Fibroblast of lung (primary cell): ENCODE data around the gene GPC5. TPM values are rescaled to one million over a fixed set of nuclear protein-coding genes. Genes with fewer than 3 reads are reported as not detected.

ENCODE experiments used
- DNase-seq, 2 donors: peaks; one replicate each; pipeline versions ENCODE4 v3.0.0 to v3.0.0-alpha.2; 2010; ENCODE audit warnings: low read depth in 2 of 2
- H2AFZ ChIP-seq: 2 replicates; pipeline ENCODE4 v1.5.1; 2012; ENCODE audit warnings: low read length, control low read depth, inconsistent platforms
- H3K27ac ChIP-seq: 2 replicates; pipeline ENCODE4 v1.5.1; 2011; ENCODE audit warnings: low read length, control low read depth; ENCODE audit not compliant: insufficient read depth
- H3K27me3 ChIP-seq: 2 replicates; pipeline ENCODE4 v1.5.1; 2011; ENCODE audit warnings: mild to moderate bottlenecking, low read length; ENCODE audit not compliant: control insufficient read depth, insufficient read depth
- H3K36me3 ChIP-seq: 2 replicates; pipeline ENCODE4 v1.5.1; 2011; ENCODE audit warnings: low read length; ENCODE audit not compliant: control insufficient read depth, insufficient read depth
- H3K4me1 ChIP-seq: 2 replicates; pipeline ENCODE4 v1.5.1; 2011; ENCODE audit warnings: low read length; ENCODE audit not compliant: control insufficient read depth, insufficient read depth; ENCODE audit errors: extremely low read depth
- H3K4me2 ChIP-seq: 2 replicates; pipeline ENCODE4 v1.5.1; 2011; ENCODE audit warnings: low read length, control low read depth; ENCODE audit not compliant: insufficient read depth; ENCODE audit errors: extremely low read depth
- H3K4me3 ChIP-seq, 4 experiments: fragments of 200-600 bp in 1 of 4; sonication (generic) in 1 of 4; replicated peaks in 1 of 4; 2 replicates each; pipeline ENCODE4 v1.5.1; 2011 to 2016; ENCODE audit warnings: low read length in 4 of 4, low read depth in 3 of 4, mild to moderate bottlenecking in 3 of 4, control low read depth in 2 of 4, inconsistent platforms in 1 of 4, mixed read lengths in 1 of 4; ENCODE audit not compliant: insufficient read depth in 1 of 4; ENCODE audit errors: control extremely low read depth in 1 of 4
- H3K79me2 ChIP-seq: 2 replicates; pipeline ENCODE4 v1.5.1; 2012; ENCODE audit warnings: mild to moderate bottlenecking, low read length, inconsistent platforms; ENCODE audit not compliant: control insufficient read depth, insufficient read depth
- H3K9ac ChIP-seq: 2 replicates; pipeline ENCODE4 v1.5.1; 2011; ENCODE audit warnings: mild to moderate bottlenecking, low read length, control low read depth; ENCODE audit not compliant: insufficient read depth
- H3K9me3 ChIP-seq: 2 replicates; pipeline ENCODE4 v1.5.1; 2012; ENCODE audit warnings: low read depth, low read length; ENCODE audit not compliant: control insufficient read depth, insufficient read depth
- H4K20me1 ChIP-seq: 2 replicates; pipeline ENCODE4 v1.5.1; 2011; ENCODE audit warnings: low read length; ENCODE audit not compliant: control insufficient read depth, insufficient read depth; ENCODE audit errors: extremely low read depth
- EZH2 ChIP-seq: IDR thresholded peaks from 2 replicates; pipeline ENCODE4 v1.5.1; 2012; ENCODE audit warnings: low read length, control low read depth, mild to moderate bottlenecking; ENCODE audit errors: missing control alignments
- polyA plus RNA-seq, 2 donors: library from polyadenylated mRNA; depleted of rRNA in 1 of 2; stranded (reverse) in 1 of 2; unstranded in 1 of 2; fragments of >200 nt; gene quantifications; 2 replicates each; pipeline ENCODE4 v1.2.1, GENCODE V29; 2011 to 2012; ENCODE audit warnings: missing spikeins in 1 of 2
- total RNA-seq: library from RNA; depleted of rRNA; stranded (reverse); fragments of >200 nt; gene quantifications from 2 replicates; pipeline ENCODE4 v1.2.1, GENCODE V29; 2014
- TF ChIP-seq, protein P1 (sequence below), 2 donors: IDR thresholded peaks in 1 of 2; conservative IDR thresholded peaks in 1 of 2; 1 replicate in 1 of 2; 2 replicates in 1 of 2; pipeline ENCODE4 v1.5.1; 2011 to 2012; ENCODE audit warnings: low read length in 2 of 2, control low read depth in 1 of 2, inconsistent platforms in 1 of 2, low read depth in 1 of 2, mild to moderate bottlenecking in 1 of 2

The GPC5 gene
- total and polyA plus RNA-seq, 2 donors (not counting 1 experiment from before 2014, with no cell fraction given) = 0.17 TPM; not detected in 1

DNA sequence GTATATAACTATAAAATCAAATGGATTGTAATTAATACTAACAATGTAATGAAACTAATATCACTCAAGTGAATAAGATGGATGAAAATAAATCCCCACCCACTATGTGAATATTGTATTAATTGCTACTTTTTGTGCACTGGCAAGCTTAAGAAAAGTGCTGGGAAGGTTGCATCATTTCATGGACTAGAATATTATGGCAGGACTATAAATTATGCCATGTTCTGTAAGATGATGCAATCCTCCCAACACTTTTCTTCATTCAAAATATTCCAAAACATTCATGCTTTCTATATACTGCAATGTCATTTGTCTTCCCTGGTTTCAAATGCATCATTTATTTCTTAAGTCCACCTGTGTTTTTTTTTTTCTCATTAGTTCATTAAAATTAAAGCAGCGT is 1370.6 kb downstream of the GPC5 start:
- H2AFZ ChIP-seq = no peak overlapping the region
- H3K9me3 ChIP-seq = no peaks in the 10 kb centered on the region
- no peak overlapping the region for H3K27ac ChIP-seq
- no peaks in the 10 kb centered on the region for H3K36me3 ChIP-seq
- no peaks in the 10 kb centered on the region for H3K27me3 ChIP-seq
- no peak overlapping the region for H3K4me3 ChIP-seq
- H3K79me2 ChIP-seq = no peaks in the 10 kb centered on the region
- no peak overlapping the region for H3K9ac ChIP-seq
- no peaks in the 10 kb centered on the region for H3K4me1 ChIP-seq
- peak in 1 of 2 donors; percentile 86 for DNase-seq
- no peaks in the 10 kb centered on the region for H4K20me1 ChIP-seq
- no peak for TF ChIP-seq EZH2
- TF ChIP-seq, protein P1, sequence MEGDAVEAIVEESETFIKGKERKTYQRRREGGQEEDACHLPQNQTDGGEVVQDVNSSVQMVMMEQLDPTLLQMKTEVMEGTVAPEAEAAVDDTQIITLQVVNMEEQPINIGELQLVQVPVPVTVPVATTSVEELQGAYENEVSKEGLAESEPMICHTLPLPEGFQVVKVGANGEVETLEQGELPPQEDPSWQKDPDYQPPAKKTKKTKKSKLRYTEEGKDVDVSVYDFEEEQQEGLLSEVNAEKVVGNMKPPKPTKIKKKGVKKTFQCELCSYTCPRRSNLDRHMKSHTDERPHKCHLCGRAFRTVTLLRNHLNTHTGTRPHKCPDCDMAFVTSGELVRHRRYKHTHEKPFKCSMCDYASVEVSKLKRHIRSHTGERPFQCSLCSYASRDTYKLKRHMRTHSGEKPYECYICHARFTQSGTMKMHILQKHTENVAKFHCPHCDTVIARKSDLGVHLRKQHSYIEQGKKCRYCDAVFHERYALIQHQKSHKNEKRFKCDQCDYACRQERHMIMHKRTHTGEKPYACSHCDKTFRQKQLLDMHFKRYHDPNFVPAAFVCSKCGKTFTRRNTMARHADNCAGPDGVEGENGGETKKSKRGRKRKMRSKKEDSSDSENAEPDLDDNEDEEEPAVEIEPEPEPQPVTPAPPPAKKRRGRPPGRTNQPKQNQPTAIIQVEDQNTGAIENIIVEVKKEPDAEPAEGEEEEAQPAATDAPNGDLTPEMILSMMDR (conservative IDR thresholded peaks at IDR 0.05 in 1 of 2, IDR thresholded peaks at IDR 0.05 in 1 of 2; ENCODE audit: low read depth in 1 of 2, low read length in 2 of 2) = no peak
- no peak overlapping the region for H3K4me2 ChIP-seq

DNA sequence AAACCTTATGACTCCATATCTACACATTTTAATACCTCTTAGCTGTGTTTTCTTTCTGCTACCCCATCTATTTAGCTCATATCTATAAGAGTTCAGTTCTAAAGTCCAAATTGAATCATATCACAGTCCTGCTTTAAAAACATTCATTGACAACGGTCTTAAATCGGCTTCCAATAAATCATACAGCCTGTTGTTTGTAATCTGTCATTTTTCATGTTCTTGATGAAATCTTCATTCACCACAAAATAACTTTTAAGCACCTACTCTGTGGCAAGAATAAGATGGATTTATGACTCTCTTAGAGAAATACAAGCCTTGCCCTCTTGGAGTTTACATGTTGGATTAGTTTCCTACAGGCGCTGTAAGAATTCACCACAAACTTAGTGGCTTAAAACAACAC is 1377.2 kb downstream of the GPC5 start:
- Histone ChIP-seq H3K4me1 (no peaks in the 10 kb centered on the region), H3K36me3 (no peaks in the 10 kb centered on the region), H3K4me3 (no peak overlapping the region), H3K9me3 (no peaks in the 10 kb centered on the region), H3K27me3 (no peaks in the 10 kb centered on the region), H3K79me2 (no peaks in the 10 kb centered on the region), H4K20me1 (no peaks in the 10 kb centered on the region), H3K9ac (no peak overlapping the region), H3K4me2 (no peak overlapping the region), H2AFZ (no peak overlapping the region), H3K27ac (no peak overlapping the region)
- DNase-seq = no peak
- TF ChIP-seq, protein P1 (conservative IDR thresholded peaks at IDR 0.05 in 1 of 2, IDR thresholded peaks at IDR 0.05 in 1 of 2; ENCODE audit: low read depth in 1 of 2, low read length in 2 of 2) = no peak
- no peak for TF ChIP-seq EZH2

DNA sequence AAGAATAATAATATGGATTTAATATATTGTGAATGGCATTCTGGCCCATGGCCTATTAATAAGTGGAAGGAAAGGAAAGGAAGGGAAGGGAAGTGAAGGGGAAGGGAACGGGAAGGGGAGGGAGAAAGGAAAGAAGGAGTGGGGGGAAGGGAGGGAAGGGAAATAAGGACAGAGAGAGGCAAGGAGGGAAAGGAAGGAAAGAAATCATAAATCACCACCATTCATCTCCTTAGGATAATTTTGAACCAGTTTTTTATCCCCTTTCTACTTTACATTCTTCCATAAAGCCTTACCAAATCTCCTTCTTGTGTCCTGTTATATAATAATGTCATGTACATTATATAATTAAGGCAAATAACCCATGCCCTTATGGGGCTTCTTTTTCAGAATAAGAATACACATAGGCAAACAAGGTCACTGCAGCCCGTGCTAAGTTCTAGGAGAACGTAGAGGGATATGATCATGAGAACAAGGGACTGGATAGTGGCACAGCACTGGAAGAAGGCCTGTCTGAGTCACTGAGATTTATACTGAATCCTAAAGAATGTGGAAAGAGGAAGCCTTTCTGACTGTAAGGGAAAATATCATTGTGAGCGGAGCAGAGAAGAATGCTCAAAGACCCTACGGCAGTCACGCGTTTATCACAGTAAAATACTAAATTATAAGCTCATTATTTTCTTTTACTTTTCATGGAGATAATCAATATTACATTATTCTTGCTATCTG is 1383.7 kb downstream of the GPC5 start:
- peak in 1 of 2 donors; percentile 11 for DNase-seq
- Histone ChIP-seq H3K4me3 (no peak overlapping the region), H3K9me3 (no peaks in the 10 kb centered on the region), H3K27ac (no peak overlapping the region), H4K20me1 (no peaks in the 10 kb centered on the region), H3K9ac (no peak overlapping the region), H3K4me1 (no peaks in the 10 kb centered on the region), H3K4me2 (no peak overlapping the region), H3K27me3 (no peaks in the 10 kb centered on the region), H3K36me3 (no peaks in the 10 kb centered on the region), H2AFZ (no peak overlapping the region), H3K79me2 (no peaks in the 10 kb centered on the region)
- TF ChIP-seq EZH2 = no peak
- TF ChIP-seq, protein P1 (conservative IDR thresholded peaks at IDR 0.05 in 1 of 2, IDR thresholded peaks at IDR 0.05 in 1 of 2; ENCODE audit: low read depth in 1 of 2, low read length in 2 of 2) = no peak
